Esophagus (tissue), 2 donors: ENCODE measurements around the gene AFTPH. TPM values are rescaled to one million over a fixed set of nuclear protein-coding genes. Genes with fewer than 3 reads are reported as not detected.

Experiments used
- H3K27ac ChIP-seq, 2 donors: one replicate each; pipeline ENCODE4 v1.5.1; 2013; ENCODE audit warnings: low read depth in 2 of 2, mild to moderate bottlenecking in 2 of 2, inconsistent platforms in 1 of 2, low read length in 1 of 2, moderate library complexity in 1 of 2
- H3K27me3 ChIP-seq, 2 donors: one replicate each; pipeline ENCODE4 v1.6.1; 2013; ENCODE audit warnings: low read length in 2 of 2, control low read depth in 1 of 2, mild to moderate bottlenecking in 1 of 2; ENCODE audit not compliant: insufficient read depth in 2 of 2, control insufficient read depth in 1 of 2
- H3K36me3 ChIP-seq, 2 donors: one replicate each; pipeline ENCODE4 v1.6.1; 2013; ENCODE audit warnings: low read length in 1 of 2; ENCODE audit not compliant: control insufficient read depth in 2 of 2, insufficient read depth in 2 of 2
- H3K4me1 ChIP-seq, 2 donors: one replicate each; pipeline ENCODE4 v1.6.1; 2013; ENCODE audit warnings: low read length in 1 of 2; ENCODE audit not compliant: control insufficient read depth in 2 of 2, insufficient read depth in 2 of 2
- H3K4me3 ChIP-seq, 2 donors: one replicate each; pipeline ENCODE4 v1.5.1; 2013; ENCODE audit warnings: low read length in 2 of 2, mild to moderate bottlenecking in 2 of 2, low read depth in 1 of 2, moderate library complexity in 1 of 2
- H3K9me3 ChIP-seq, 2 donors: one replicate each; pipeline ENCODE4 v1.6.1; 2013; ENCODE audit warnings: mild to moderate bottlenecking in 2 of 2, low read depth in 1 of 2, low read length in 1 of 2, moderate library complexity in 1 of 2; ENCODE audit not compliant: control insufficient read depth in 2 of 2, insufficient read depth in 1 of 2
- WGBS, 2 donors: extraction: QIAGEN DNeasy Blood & Tissue Kit; methylation state at CpG; one replicate each; pipeline ENCODE4 v1.1.7; 2013; 5-methylcytosine and 5-hydroxymethylcytosine counted together
- polyA plus RNA-seq, 2 donors: library from polyadenylated mRNA; stranded (reverse); fragments of 200-250 nt; gene quantifications; one replicate each; pipeline ENCODE4 v1.2.3, GENCODE V29; 2013
- donor health status: healthy with polysubstance abuse.
- donor health status: Bipolar disorder and iron deficiency.

Gene AFTPH
- polyA plus RNA-seq, 2 donors = 23.1 to 29.2 TPM

DNA sequence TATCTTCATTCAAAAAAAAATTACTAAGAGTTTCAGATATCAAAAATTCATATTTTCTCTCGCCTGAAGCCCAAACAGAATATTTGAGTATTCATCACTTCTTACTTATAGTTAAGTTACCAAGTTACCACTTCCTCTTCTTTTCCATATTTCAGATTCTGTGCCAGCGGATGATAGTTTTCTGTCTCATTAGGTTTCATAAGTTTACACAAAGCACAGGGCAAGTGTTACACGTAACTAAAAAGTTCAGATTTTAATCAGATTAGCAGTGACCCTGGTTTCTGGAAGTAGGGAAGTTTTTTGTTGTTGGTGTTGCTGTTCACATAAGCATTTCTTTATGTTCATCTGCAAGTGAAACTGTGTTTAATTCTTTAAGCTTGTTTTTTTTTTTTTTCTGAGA, 10.2 kb downstream of the AFTPH start:
- H3K27me3 ChIP-seq = no peaks in the 10 kb centered on the region
- no peaks in the 10 kb centered on the region for H3K4me1 ChIP-seq
- no peaks in the 10 kb centered on the region for H3K36me3 ChIP-seq
- H3K4me3 ChIP-seq = no peak overlapping the region
- 68 to 78% methylated on average over 3 of the region's 3 CpGs for WGBS, 2 donors
- no peaks in the 10 kb centered on the region for H3K9me3 ChIP-seq
- H3K27ac ChIP-seq = no peak overlapping the region

DNA sequence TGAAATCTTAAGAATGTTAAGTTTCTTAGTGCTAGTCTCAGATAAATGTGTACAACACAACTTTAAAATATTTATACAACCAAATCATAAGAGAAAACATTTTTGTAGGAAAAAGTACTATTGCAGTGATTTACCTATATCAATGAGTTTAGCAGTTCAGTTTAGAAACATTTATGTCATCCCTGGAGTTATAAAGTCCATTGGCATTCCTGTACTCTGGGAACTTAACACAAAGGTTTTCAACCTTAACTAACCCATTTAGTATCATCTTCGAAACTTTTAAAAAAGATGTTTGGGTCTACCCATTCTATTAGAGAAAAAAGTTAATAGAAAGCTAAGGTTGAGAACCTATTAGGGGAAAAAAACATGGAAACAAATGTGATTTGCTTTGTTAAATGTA, 10.9 kb downstream of the AFTPH start:
- H3K9me3 ChIP-seq = no peaks in the 10 kb centered on the region
- no peak overlapping the region for H3K4me3 ChIP-seq
- no peaks in the 10 kb centered on the region for H3K27me3 ChIP-seq
- H3K27ac ChIP-seq = no peak overlapping the region
- WGBS, 2 donors = 92 to 95% methylated on average over 1 of the region's 1 CpG
- no peaks in the 10 kb centered on the region for H3K4me1 ChIP-seq
- H3K36me3 ChIP-seq = no peaks in the 10 kb centered on the region

DNA sequence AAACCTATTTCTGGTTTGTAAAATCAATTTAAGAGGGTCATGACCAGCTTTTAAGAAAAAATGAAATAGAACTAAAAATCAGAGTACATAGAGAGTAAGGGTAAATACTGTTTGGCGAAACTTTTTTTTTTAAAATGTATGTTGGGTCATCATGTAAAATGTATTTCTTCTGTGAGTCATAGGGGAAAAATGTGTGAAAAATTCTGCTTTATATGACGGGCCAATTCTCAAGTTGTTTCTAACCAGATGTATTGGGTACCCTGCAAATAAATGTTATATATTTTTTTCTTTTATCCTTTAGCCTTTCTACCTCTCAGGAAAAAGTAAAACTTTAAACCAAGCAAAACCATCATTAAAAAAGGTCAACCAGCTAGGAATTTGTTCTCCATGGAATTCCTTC, 13.9 kb downstream of the AFTPH start:
- Histone ChIP-seq H3K36me3 (no peaks in the 10 kb centered on the region), H3K4me1 (no peaks in the 10 kb centered on the region), H3K27ac (no peak overlapping the region), H3K9me3 (no peaks in the 10 kb centered on the region), H3K27me3 (no peaks in the 10 kb centered on the region), H3K4me3 (no peak overlapping the region)
- WGBS, 2 donors = 86 to 90% methylated on average over 2 of the region's 2 CpGs

DNA sequence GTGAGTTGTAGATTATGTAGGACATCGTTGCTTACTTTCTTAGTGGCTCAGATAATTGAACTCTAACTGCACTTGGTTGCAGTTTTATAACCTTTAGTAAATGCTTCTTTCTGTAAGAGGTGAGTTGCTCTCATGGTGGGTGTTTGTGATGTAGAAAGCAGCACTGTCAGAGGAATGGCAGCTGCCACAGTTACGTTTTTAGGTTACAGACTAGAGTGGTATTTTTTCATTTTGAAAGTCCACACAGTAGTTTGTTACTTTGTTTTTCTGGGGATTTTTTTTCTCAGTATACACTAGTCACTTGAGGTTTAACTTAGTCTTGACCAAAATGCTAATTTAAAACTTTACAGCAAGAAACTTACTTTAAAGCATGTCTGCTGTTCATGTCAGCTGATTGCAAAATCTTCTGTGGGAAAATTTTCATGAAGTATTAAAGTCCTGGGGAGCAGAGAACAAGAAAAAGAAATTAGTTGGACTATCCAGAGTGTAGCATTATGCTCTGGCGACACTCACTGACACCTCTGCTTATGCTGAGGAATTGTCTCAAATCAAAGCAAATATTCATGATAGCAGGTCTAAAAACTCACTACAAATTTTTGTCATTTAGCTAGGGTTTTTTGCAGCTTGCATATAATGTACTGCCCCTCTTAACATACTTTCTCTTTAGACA, 14.8 kb downstream of the AFTPH start:
- H3K36me3 ChIP-seq = no peaks in the 10 kb centered on the region
- no peaks in the 10 kb centered on the region for H3K27me3 ChIP-seq
- no peak overlapping the region for H3K4me3 ChIP-seq
- no peak overlapping the region for H3K27ac ChIP-seq
- H3K4me1 ChIP-seq = no peaks in the 10 kb centered on the region
- H3K9me3 ChIP-seq = no peaks in the 10 kb centered on the region
- 64 to 75% methylated on average over 3 of the region's 3 CpGs for WGBS, 2 donors

DNA sequence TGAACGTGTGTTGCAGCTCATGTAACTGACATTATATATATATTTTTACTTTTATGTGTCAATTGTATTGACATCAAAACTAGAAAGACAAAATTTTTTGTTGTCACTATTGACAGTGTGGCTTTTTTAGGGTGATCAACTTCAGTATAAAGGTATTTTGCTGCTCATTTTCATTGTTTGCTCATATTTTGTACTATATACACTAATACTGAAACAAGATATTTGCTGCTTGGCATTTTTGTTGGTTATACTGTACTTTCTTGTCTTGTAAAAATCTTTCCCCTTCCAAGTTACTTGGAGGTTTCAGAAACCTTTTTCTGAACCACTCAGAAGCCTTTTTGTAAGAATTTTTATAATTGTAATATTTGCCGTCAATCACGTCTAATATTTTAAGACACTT, 16.5 kb downstream of the AFTPH start:
- Histone ChIP-seq H3K27ac (no peak overlapping the region), H3K27me3 (no peaks in the 10 kb centered on the region), H3K4me3 (no peak overlapping the region), H3K9me3 (no peaks in the 10 kb centered on the region), H3K4me1 (no peaks in the 10 kb centered on the region), H3K36me3 (no peaks in the 10 kb centered on the region)
- WGBS, 2 donors = 82 to 90% methylated on average over 3 of the region's 3 CpGs

DNA sequence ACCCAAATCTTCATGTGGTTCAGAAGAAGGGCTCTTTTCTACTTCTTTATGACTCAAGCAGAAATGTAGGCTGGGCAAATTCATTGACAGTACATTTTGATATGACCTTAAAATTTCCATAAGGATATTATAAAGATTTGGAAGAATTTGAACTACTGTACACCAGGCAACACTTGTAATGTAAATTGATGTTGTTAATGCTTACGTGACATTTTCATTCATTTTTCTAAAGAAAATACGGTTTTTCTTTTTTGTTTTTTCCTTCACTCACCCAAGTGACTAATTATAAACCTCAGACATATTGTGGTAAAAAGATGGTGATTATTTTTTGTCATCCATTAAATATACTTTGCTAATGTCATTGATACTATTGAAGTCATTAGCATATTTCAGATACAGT, 17.4 kb downstream of the AFTPH start:
- Histone ChIP-seq H3K4me3 (no peak overlapping the region), H3K4me1 (no peaks in the 10 kb centered on the region), H3K9me3 (no peaks in the 10 kb centered on the region), H3K27me3 (no peaks in the 10 kb centered on the region), H3K36me3 (no peaks in the 10 kb centered on the region), H3K27ac (no peak overlapping the region)
- 84 to 87% methylated on average over 2 of the region's 2 CpGs for WGBS, 2 donors

DNA sequence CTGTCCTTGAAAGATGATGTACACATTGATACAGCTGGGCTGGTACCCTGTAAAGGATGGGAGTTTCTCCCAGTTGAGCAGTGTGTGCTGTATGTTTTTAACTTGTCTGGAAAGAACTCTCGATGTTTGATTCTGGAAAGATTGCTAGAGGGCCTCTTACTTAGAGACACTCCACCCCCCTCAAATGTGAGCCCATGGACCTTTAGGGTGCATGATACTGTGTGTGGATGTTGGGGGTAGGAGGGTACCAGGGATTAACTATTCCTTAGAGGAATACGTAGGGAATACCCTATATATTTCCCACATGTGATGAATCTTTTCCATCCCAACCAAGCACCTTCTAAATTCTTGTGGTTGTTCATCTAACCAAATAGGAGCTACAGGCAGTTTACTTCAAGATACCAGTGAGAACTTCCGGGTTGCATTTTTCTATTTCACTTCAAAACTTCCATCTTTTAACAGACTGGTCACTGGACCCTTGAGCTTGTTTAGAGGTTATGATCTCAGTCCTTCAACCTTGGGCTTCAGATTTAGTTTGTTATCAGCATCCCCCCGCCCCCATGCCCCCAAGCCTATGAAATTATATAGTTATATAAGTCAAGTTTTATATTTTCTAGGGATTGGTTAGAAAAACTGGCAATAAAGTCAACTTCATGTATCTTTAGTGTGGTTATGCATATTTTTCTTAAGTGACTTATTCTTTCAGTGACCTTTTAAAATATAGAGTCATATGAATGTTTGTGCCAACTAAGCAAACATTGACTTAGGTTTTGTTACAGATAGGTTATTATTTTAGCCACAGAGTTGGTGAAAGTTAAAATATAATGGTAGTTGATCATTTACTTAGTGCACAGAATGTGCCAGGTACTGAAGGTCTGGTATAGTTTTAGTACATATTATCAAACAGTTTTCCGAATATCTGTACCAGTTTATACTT, 18.2 kb downstream of the AFTPH start:
- Histone ChIP-seq H3K27ac (no peak overlapping the region), H3K4me1 (no peaks in the 10 kb centered on the region)
- 58 to 80% methylated on average over 5 of the region's 5 CpGs for WGBS, 2 donors

DNA sequence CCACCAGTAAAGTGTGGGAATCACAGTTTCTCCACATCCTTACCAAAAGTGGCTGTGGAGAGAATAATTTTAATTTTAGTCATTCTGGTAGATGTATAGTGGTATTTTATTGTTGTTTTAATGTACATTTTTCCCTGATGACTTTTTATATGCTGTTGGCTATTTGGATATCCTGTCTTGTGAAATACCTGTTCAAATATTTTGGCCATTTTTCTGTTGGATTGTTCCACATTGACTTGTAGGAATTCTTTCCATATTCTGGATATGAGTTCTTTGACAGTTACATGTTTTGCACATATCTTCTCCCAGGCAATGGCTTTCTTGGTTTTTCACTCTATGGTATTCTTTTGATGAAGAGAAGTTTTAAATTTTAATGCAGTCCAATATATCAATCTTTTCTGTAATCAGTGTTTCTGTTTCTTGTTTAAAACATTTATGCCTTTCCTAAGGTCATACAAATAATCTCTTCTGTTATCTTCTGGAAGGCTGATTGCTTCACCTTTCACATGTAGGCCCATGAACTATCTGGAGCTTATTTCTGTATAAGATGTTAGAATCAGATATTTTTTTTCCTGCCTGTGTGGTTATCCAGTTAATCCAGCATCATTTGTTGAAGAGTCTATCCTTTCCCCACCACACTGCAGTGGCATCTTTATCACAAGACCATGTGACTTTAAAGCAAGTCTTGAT, 19.0 kb downstream of the AFTPH start:
- no peak overlapping the region for H3K27ac ChIP-seq
- no peaks in the 10 kb centered on the region for H3K4me1 ChIP-seq
- no peaks in the 10 kb centered on the region for H3K27me3 ChIP-seq
- H3K4me3 ChIP-seq = no peak overlapping the region
- H3K9me3 ChIP-seq = no peaks in the 10 kb centered on the region
- no peaks in the 10 kb centered on the region for H3K36me3 ChIP-seq

More for the DNA sequence above, 18.2 kb downstream of the AFTPH start:
- H3K9me3 ChIP-seq = no peaks in the 10 kb centered on the region
- H3K36me3 ChIP-seq = no peaks in the 10 kb centered on the region
- H3K4me3 ChIP-seq = no peak overlapping the region
- no peaks in the 10 kb centered on the region for H3K27me3 ChIP-seq

DNA sequence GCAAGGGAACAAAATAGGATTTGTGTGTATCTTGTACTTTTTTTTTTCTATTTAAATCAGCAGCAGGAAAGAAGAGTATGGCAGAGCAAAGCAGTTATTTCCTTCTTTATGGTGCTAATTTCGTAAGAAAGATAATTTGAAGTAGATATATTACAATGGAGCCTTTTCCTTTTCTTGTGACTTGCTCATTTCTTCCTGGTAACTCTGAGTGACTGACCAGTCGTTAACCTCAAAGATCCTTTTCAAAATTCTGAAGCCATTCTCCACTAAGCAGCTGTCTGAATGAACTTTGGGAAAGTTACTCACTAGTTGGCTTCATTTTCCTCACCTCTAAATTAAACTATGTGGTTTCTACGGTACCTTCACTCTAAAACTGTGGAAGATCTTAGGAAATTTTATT, 24.6 kb downstream of the AFTPH start:
- Histone ChIP-seq H3K4me1 (no peaks in the 10 kb centered on the region), H3K27me3 (no peaks in the 10 kb centered on the region), H3K4me3 (no peak overlapping the region), H3K27ac (no peak overlapping the region), H3K36me3 (peaks cover 0 to 2% of the 10 kb centered on the region in 2 donors), H3K9me3 (no peaks in the 10 kb centered on the region)
- WGBS, 2 donors = 68 to 76% methylated on average over 3 of the region's 3 CpGs
